Neural progenitor cell (in vitro differentiated cells): ENCODE measurements around the gene LRP1B. TPM values are rescaled to one million over a fixed set of nuclear protein-coding genes. Genes with fewer than 3 reads are reported as not detected.
A peak's percentile ranks its signal among the peaks of the same experiment; 100 is the strongest.

Source experiments
- DNase-seq: peaks from one replicate; pipeline ENCODE4 v3.0.0-alpha.2; 2016; ENCODE audit warnings: low spot score
- H2AFZ ChIP-seq: fragments of 200-600 bp; sonication (generic); replicated peaks from 2 replicates; pipeline ENCODE4 v1.6.1; 2016; ENCODE audit warnings: antibody characterized with exemption
- H3F3A ChIP-seq: fragments of 200-600 bp; sonication (generic); 2 replicates; pipeline ENCODE4 v1.6.1; 2016; ENCODE audit warnings: antibody characterized with exemption, low read depth
- H3K27ac ChIP-seq: fragments of 200-600 bp; sonication (generic); 2 replicates; pipeline ENCODE4 v1.5.1; 2016; ENCODE audit warnings: mild to moderate bottlenecking
- H3K27me3 ChIP-seq: fragments of 200-600 bp; sonication (generic); 2 replicates; pipeline ENCODE4 v1.6.1; 2016; ENCODE audit warnings: mild to moderate bottlenecking, moderate library complexity
- H3K36me3 ChIP-seq: fragments of 200-600 bp; sonication (generic); 2 replicates; pipeline ENCODE4 v1.5.1; 2016
- H3K4me1 ChIP-seq: fragments of 200-600 bp; sonication (generic); 2 replicates; pipeline ENCODE4 v1.6.1; 2016; ENCODE audit warnings: mixed run types
- H3K4me2 ChIP-seq: fragments of 200-600 bp; sonication (generic); 2 replicates; pipeline ENCODE4 v1.6.1; 2016
- H3K4me3 ChIP-seq: fragments of 200-600 bp; sonication (generic); 2 replicates; pipeline ENCODE4 v1.5.1; 2016
- H3K79me2 ChIP-seq: fragments of 200-600 bp; sonication (generic); 2 replicates; pipeline ENCODE4 v1.6.1; 2016; ENCODE audit warnings: low read depth
- H3K9ac ChIP-seq: fragments of 200-600 bp; sonication (generic); 2 replicates; pipeline ENCODE4 v1.6.1; 2016
- H3K9me3 ChIP-seq: fragments of 200-600 bp; sonication (generic); 2 replicates; pipeline ENCODE4 v1.5.1; 2016; ENCODE audit warnings: low read depth
- H4K20me1 ChIP-seq: fragments of 200-600 bp; sonication (generic); 2 replicates; pipeline ENCODE4 v1.6.1; 2016; ENCODE audit warnings: low read depth
- H3K27ac Mint-ChIP-seq: 3 replicates; pipeline ENCODE4 v1.8.0; 2021; ENCODE audit warnings: mixed read lengths
- H3K27me3 Mint-ChIP-seq: 2 replicates; pipeline ENCODE4 v1.8.0; 2022; ENCODE audit warnings: low read depth, mild to moderate bottlenecking, inconsistent platforms, moderate library complexity, mixed read lengths; ENCODE audit not compliant: insufficient read depth
- H3K36me3 Mint-ChIP-seq: 3 replicates; pipeline ENCODE4 v1.8.0; 2021; ENCODE audit warnings: mixed read lengths
- H3K4me1 Mint-ChIP-seq: 3 replicates; pipeline ENCODE4 v1.8.0; 2021; ENCODE audit warnings: mixed read lengths
- H3K4me3 Mint-ChIP-seq: 3 replicates; pipeline ENCODE4 v1.8.0; 2021; ENCODE audit warnings: mild to moderate bottlenecking, moderate library complexity, mixed read lengths
- H3K9me3 Mint-ChIP-seq: 3 replicates; pipeline ENCODE4 v1.8.0; 2020; ENCODE audit warnings: mixed read lengths
- CTCF ChIP-seq: fragments of 200-600 bp; sonication (generic); IDR thresholded peaks from 2 replicates; pipeline ENCODE4 v1.5.1; 2017; ENCODE audit warnings: antibody characterized with exemption, mild to moderate bottlenecking
- EZH2 ChIP-seq: fragments of 200-600 bp; sonication (generic); IDR thresholded peaks from 2 replicates; pipeline ENCODE4 v1.6.1; 2017; ENCODE audit warnings: antibody characterized with exemption, mild to moderate bottlenecking, moderate library complexity
- EZH2phosphoT487 ChIP-seq: fragments of 200-600 bp; sonication (generic); IDR thresholded peaks from 2 replicates; pipeline ENCODE4 v1.6.1; 2017; ENCODE audit warnings: antibody characterized with exemption
- total RNA-seq: library from RNA; depleted of rRNA; stranded (reverse); fragments of >200 nt; gene quantifications from 2 replicates; pipeline ENCODE4 v1.2.3, GENCODE V29; 2015; ENCODE audit warnings: low replicate concordance

The LRP1B gene
- total RNA-seq, 1 donor from 2014 or later, result not detected

- H3K36me3 Mint-ChIP-seq, result no peaks in the 10 kb centered on the region
Observed at GRCh38 chr2:140895378-140895777, 1235.4 kb downstream of the LRP1B start.

GRCh38 chr2:140893685-140894084, 1237.1 kb downstream of the LRP1B start:
- H3K27me3 ChIP-seq, result no peaks in the 10 kb centered on the region
- Mint-ChIP-seq H3K27ac (no peak overlapping the region), H3K4me3 (no peak overlapping the region), H3K36me3 (no peaks in the 10 kb centered on the region), H3K4me1 (no peaks in the 10 kb centered on the region), H3K27me3 (no peaks in the 10 kb centered on the region), H3K9me3 (peaks cover 3% of the 10 kb centered on the region)
- no peaks in the 10 kb centered on the region for H3F3A ChIP-seq
- no peaks in the 10 kb centered on the region for H3K36me3 ChIP-seq
- H3K4me1 ChIP-seq, result no peaks in the 10 kb centered on the region
- no peak overlapping the region for H3K4me2 ChIP-seq
- DNase-seq, result no peak
- no peaks in the 10 kb centered on the region for H4K20me1 ChIP-seq
- H3K4me3 ChIP-seq, result no peak overlapping the region
- TF ChIP-seq CTCF, result no peak
- TF ChIP-seq EZH2phosphoT487, result no peak
- TF ChIP-seq EZH2, result no peak
- H3K27ac ChIP-seq, result no peak overlapping the region
- no peak overlapping the region for H3K9ac ChIP-seq
- no peaks in the 10 kb centered on the region for H3K79me2 ChIP-seq
- no peak overlapping the region for H2AFZ ChIP-seq
- no peaks in the 10 kb centered on the region for H3K9me3 ChIP-seq

More at GRCh38 chr2:140895378-140895777, 1235.4 kb downstream of the LRP1B start:
- no peaks in the 10 kb centered on the region for H3K9me3 ChIP-seq
- no peak overlapping the region for H3K27ac ChIP-seq
- no peaks in the 10 kb centered on the region for H3K4me1 ChIP-seq
- peaks cover 3% of the 10 kb centered on the region for H3K9me3 Mint-ChIP-seq
- H3K4me3 Mint-ChIP-seq, result no peak overlapping the region
- no peak overlapping the region for H3K4me2 ChIP-seq
- H3K36me3 ChIP-seq, result no peaks in the 10 kb centered on the region
- no peak overlapping the region for H3K27ac Mint-ChIP-seq
- H3K79me2 ChIP-seq, result no peaks in the 10 kb centered on the region
- no peaks in the 10 kb centered on the region for H3K27me3 Mint-ChIP-seq
- TF ChIP-seq CTCF, result no peak
- no peak for TF ChIP-seq EZH2
- H3K27me3 ChIP-seq, result no peaks in the 10 kb centered on the region
- no peaks in the 10 kb centered on the region for H3F3A ChIP-seq
- H3K9ac ChIP-seq, result no peak overlapping the region
- no peaks in the 10 kb centered on the region for H3K4me1 Mint-ChIP-seq
- H3K4me3 ChIP-seq, result no peak overlapping the region
- no peak overlapping the region for H2AFZ ChIP-seq
- DNase-seq, result peak; percentile 2
- H4K20me1 ChIP-seq, result no peaks in the 10 kb centered on the region

- Mint-ChIP-seq H3K9me3 (peaks cover 3% of the 10 kb centered on the region), H3K4me1 (no peaks in the 10 kb centered on the region), H3K27ac (no peak overlapping the region), H3K36me3 (no peaks in the 10 kb centered on the region), H3K27me3 (no peaks in the 10 kb centered on the region), H3K4me3 (no peak overlapping the region)
- no peaks in the 10 kb centered on the region for H4K20me1 ChIP-seq
- H3K27me3 ChIP-seq, result no peaks in the 10 kb centered on the region
- H3K4me2 ChIP-seq, result no peak overlapping the region
- H3K27ac ChIP-seq, result no peak overlapping the region
- no peak for DNase-seq
- no peaks in the 10 kb centered on the region for H3K36me3 ChIP-seq
- no peaks in the 10 kb centered on the region for H3K4me1 ChIP-seq
- TF ChIP-seq EZH2phosphoT487 (no peak), EZH2 (no peak), CTCF (no peak)
- no peak overlapping the region for H3K4me3 ChIP-seq
- no peaks in the 10 kb centered on the region for H3F3A ChIP-seq
- no peaks in the 10 kb centered on the region for H3K9me3 ChIP-seq
- no peaks in the 10 kb centered on the region for H3K79me2 ChIP-seq
- no peak overlapping the region for H3K9ac ChIP-seq
- H2AFZ ChIP-seq, result no peak overlapping the region
Observed at GRCh38 chr2:140892911-140893637, 1237.7 kb downstream of the LRP1B start.
